ENCODE data around the gene SMIM7. TPM values are rescaled to one million over a fixed set of nuclear protein-coding genes. Genes with fewer than 3 reads are reported as not detected.

SMIM7 gene
- total RNA-seq, 1 experiment from 2014 or later, result 69.3 TPM

DNA sequence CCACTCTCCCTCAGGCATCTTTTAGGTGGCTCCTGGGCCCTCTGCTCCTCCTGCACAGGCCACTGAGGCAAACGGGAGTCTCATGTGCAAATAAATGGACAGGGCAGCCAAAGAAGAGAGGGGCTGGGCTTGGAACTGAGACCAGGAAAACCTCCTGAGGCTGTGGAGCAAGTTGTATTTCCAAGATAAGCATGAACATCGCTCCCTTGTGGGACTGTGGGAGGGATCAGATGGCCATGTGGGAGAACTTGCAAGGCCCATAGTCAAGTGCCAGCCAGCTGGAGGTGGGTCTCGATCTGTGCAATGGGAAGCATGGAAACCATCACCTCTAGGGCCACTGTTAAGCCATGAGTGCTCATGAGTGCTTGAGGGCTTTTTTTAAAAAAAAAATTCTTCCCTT lies 56.9 kb downstream of the SMIM7 start:
- Mint-ChIP-seq H3K4me3 (ENCODE audit: unreplicated experiment) (no peak overlapping the region), H3K9me3 (ENCODE audit: unreplicated experiment) (no peaks in the 10 kb centered on the region), H3K4me1 (ENCODE audit: insufficient read depth, unreplicated experiment) (peaks cover 10% of the 10 kb centered on the region), H3K27me3 (ENCODE audit: insufficient read depth, unreplicated experiment) (no peaks in the 10 kb centered on the region), H3K36me3 (ENCODE audit: insufficient read depth, unreplicated experiment) (peaks cover 13% of the 10 kb centered on the region), H3K27ac (ENCODE audit: low read depth, unreplicated experiment) (no peak overlapping the region)
- no peak for TF ChIP-seq CTCF (IDR thresholded peaks at IDR 0.05; ENCODE audit: unreplicated experiment)
- ChIA-PET CTCF (no interaction called here), POLR2A (no interaction called here)
- intact Hi-C loops (cut with micrococcal nuclease), result no loop called here
- DNase-seq (ENCODE audit: unreplicated experiment), result no peak
- no TSS peak for BruUV-seq (replicated peaks)

DNA sequence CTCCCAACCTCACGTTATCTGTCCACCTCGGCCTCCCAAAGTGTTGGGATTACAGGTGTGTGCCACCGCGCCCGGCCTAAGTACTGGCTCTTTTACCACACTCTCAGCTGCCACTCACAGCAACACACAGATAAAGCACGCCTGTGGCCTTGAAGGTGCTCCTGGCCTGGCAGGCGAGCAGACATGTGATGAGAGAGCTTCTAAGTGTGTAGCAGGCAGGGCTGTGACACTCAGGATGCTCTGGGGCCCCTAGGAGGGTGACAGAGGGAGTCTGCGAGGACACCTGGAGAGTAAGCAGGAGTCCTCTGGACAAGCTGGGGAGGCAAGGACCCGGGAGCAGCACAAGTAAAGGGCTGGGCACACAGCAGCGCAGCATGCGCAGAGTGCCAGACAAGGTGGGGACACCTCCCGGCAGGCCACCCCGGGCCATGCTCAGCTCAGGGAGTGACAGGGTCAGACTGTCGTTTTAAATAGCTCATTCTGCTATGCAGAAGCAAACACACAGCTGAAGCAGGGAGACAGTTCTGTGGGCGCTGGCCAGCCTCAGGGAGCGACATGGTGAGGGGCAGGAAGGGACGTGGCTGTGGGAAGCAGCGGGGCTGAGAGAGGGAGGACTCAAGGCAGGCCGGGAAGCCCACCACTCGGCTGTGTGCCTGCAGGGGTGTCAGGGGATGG lies 58.4 kb downstream of the SMIM7 start:
- Mint-ChIP-seq H3K4me1 (ENCODE audit: insufficient read depth, unreplicated experiment) (peaks cover 5% of the 10 kb centered on the region), H3K27ac (ENCODE audit: low read depth, unreplicated experiment) (no peak overlapping the region), H3K36me3 (ENCODE audit: insufficient read depth, unreplicated experiment) (peaks cover 13% of the 10 kb centered on the region), H3K9me3 (ENCODE audit: unreplicated experiment) (no peaks in the 10 kb centered on the region), H3K27me3 (ENCODE audit: insufficient read depth, unreplicated experiment) (no peaks in the 10 kb centered on the region), H3K4me3 (ENCODE audit: unreplicated experiment) (no peak overlapping the region)
- no peak for DNase-seq (ENCODE audit: unreplicated experiment)
- intact Hi-C loops (cut with micrococcal nuclease), result no loop called here
- no TSS peak for BruUV-seq (replicated peaks)
- TF ChIP-seq CTCF (IDR thresholded peaks at IDR 0.05; ENCODE audit: unreplicated experiment), result no peak
- ChIA-PET CTCF (no interaction called here), POLR2A (interaction anchor here (0.6 kb wide), 1 partner anchor 25 kb away, joined by 4 read pairs; no protein-coding TSS in a partner anchor)

- Mint-ChIP-seq H3K4me1 (ENCODE audit: insufficient read depth, unreplicated experiment) (peaks cover 5% of the 10 kb centered on the region), H3K36me3 (ENCODE audit: insufficient read depth, unreplicated experiment) (peaks cover 7% of the 10 kb centered on the region), H3K4me3 (ENCODE audit: unreplicated experiment) (no peak overlapping the region), H3K9me3 (ENCODE audit: unreplicated experiment) (no peaks in the 10 kb centered on the region), H3K27ac (ENCODE audit: low read depth, unreplicated experiment) (no peak overlapping the region), H3K27me3 (ENCODE audit: insufficient read depth, unreplicated experiment) (no peaks in the 10 kb centered on the region)
- no peak for TF ChIP-seq CTCF (IDR thresholded peaks at IDR 0.05; ENCODE audit: unreplicated experiment)
- BruUV-seq (replicated peaks), result no TSS peak
- ChIA-PET POLR2A (interaction anchor here (0.6 kb wide), 2 partner anchors 25 to 1195 kb away, joined by 3 to 4 read pairs; no protein-coding TSS in a partner anchor), CTCF (interaction anchor here (1.2 kb wide), 1 partner anchor 17 kb away, joined by 3 read pairs; no protein-coding TSS in a partner anchor)
- DNase-seq (ENCODE audit: unreplicated experiment), result no peak
- intact Hi-C loops (cut with micrococcal nuclease), result no loop called here
These were observed 59.1 kb downstream of the SMIM7 start for GRCh38 chr19:16600824-16601223.

DNA sequence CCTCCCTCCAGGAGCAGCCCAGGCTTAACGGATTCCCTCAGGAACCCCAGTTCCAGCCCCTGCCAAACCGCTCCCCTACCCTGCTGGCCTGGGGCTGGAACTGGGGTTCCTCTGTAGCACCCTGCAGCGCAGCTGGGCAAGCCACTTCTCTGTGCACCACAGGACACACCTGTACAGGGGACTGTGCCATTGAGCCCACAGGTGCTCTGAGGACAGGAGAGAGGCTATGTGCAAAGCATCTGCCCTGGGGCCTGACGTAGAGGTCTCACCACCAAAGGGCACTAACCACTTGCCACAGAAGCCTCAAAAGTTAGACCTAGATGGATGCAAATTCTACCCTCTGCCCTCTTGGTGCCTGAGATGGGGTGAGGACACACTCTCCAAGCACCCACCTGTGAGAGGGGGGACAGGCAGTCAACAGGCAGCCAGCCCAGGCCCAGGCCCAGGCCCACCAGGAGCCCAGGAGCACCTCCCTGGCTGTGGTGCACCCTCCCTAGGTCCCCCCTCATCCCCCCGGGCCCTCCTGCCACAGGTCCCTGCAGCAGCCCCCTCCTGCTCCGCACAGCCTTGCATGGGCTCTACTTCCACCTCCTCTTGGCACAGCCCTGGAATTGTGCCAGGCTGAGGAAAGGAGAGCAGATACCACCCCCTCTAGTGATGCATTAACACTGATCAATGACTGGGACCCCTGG lies 60.1 kb downstream of the SMIM7 start:
- CTCF ChIA-PET, result interaction anchor here (0.6 to 1.2 kb wide), 3 partner anchors 8 to 1929 kb away, joined by 3 read pairs; no protein-coding TSS in a partner anchor

More for the DNA sequence above, 60.1 kb downstream of the SMIM7 start:
- H3K4me3 Mint-ChIP-seq (ENCODE audit: unreplicated experiment), result no peak overlapping the region
- no peak for DNase-seq (ENCODE audit: unreplicated experiment)
- H3K27me3 Mint-ChIP-seq (ENCODE audit: insufficient read depth, unreplicated experiment), result no peaks in the 10 kb centered on the region
- H3K36me3 Mint-ChIP-seq (ENCODE audit: insufficient read depth, unreplicated experiment), result peaks cover 7% of the 10 kb centered on the region
- peaks cover 10% of the 10 kb centered on the region for H3K4me1 Mint-ChIP-seq (ENCODE audit: insufficient read depth, unreplicated experiment)
- no peak for TF ChIP-seq CTCF (IDR thresholded peaks at IDR 0.05; ENCODE audit: unreplicated experiment)
- no TSS peak for BruUV-seq (replicated peaks)
- intact Hi-C loops (cut with micrococcal nuclease), result no loop called here
- POLR2A ChIA-PET, result no interaction called here
- H3K9me3 Mint-ChIP-seq (ENCODE audit: unreplicated experiment), result no peaks in the 10 kb centered on the region
- no peak overlapping the region for H3K27ac Mint-ChIP-seq (ENCODE audit: low read depth, unreplicated experiment)
